ENCODE data around the gene CCNJ. TPM values are rescaled to one million over a fixed set of nuclear protein-coding genes. Genes with fewer than 3 reads are reported as not detected.
"Not testable (repeated sequence)": the region's sequence is repeated elsewhere in the genome, so short reads cannot be mapped to it uniquely, and the experiment has no call there.

CCNJ gene
- total RNA-seq, 2 experiments from 2014 or later, result 4.5 to 5.3 TPM

- POLR2A ChIA-PET, result interaction anchor here (0.9 kb wide), 1 partner anchor 92 kb away, joined by 4 read pairs; the partner anchor contains the start of gene ZNF518A
These were observed 4.7 kb upstream of the CCNJ start for GRCh38 chr10:96038476-96039387.

GRCh38 chr10:96041146-96041545, 2.2 kb upstream of the CCNJ start:
- Mint-ChIP-seq H3K9me3 (ENCODE audit: insufficient read depth) (no peaks in the 10 kb centered on the region), H3K27me3 (ENCODE audit: low read depth) (peaks cover 19% of the 10 kb centered on the region), H3K4me3 (no peak overlapping the region), H3K36me3 (ENCODE audit: low read depth) (peaks cover 10% of the 10 kb centered on the region), H3K27ac (no peak overlapping the region), H3K4me1 (ENCODE audit: low read depth) (peaks cover 27% of the 10 kb centered on the region)
- ATAC-seq (no peak), DNase-seq (no peak)
- CTCF ChIA-PET, result no interaction called here
- POLR2A ChIA-PET, result no interaction called here

More at GRCh38 chr10:96038476-96039387, 4.7 kb upstream of the CCNJ start:
- CTCF ChIA-PET, result no interaction called here
- peaks cover 22% of the 10 kb centered on the region for H3K27me3 Mint-ChIP-seq (ENCODE audit: low read depth)
- H3K27ac Mint-ChIP-seq, result no peak overlapping the region
- no peak for DNase-seq
- H3K36me3 Mint-ChIP-seq (ENCODE audit: low read depth), result peaks cover 5% of the 10 kb centered on the region
- H3K4me3 Mint-ChIP-seq, result no peak overlapping the region
- H3K4me1 Mint-ChIP-seq (ENCODE audit: low read depth), result peaks cover 9% of the 10 kb centered on the region
- ATAC-seq, result no peak
- no peaks in the 10 kb centered on the region for H3K9me3 Mint-ChIP-seq (ENCODE audit: insufficient read depth)

- Mint-ChIP-seq H3K4me1 (ENCODE audit: low read depth) (peaks cover 40% of the 10 kb centered on the region), H3K36me3 (ENCODE audit: low read depth) (peaks cover 33% of the 10 kb centered on the region), H3K9me3 (ENCODE audit: insufficient read depth) (no peaks in the 10 kb centered on the region), H3K4me3 (peak overlapping the region; percentile 91), H3K27me3 (ENCODE audit: low read depth) (no peaks in the 10 kb centered on the region), H3K27ac (peak overlapping the region; percentile 81)
- ATAC-seq (peak; percentile 48), DNase-seq (peak; percentile 55)
- ChIA-PET CTCF (interaction anchor here (1.1 to 2.4 kb wide), 3 partner anchors 9 to 350 kb away, joined by 3 to 5 read pairs (median 5); partner anchors contain the start of gene TCTN3), POLR2A (interaction anchor here (3.9 kb wide), 1 partner anchor 46 kb away, joined by 14 read pairs; no protein-coding TSS in a partner anchor)
These were observed 721 bp downstream of the CCNJ start for GRCh38 chr10:96043893-96044715.

GRCh38 chr10:96044736-96045135, 1.4 kb downstream of the CCNJ start:
- ATAC-seq, result no peak
- Mint-ChIP-seq H3K36me3 (ENCODE audit: low read depth) (peaks cover 37% of the 10 kb centered on the region), H3K27me3 (ENCODE audit: low read depth) (no peaks in the 10 kb centered on the region), H3K4me1 (ENCODE audit: low read depth) (peaks cover 40% of the 10 kb centered on the region), H3K27ac (peak overlapping the region; percentile 81), H3K9me3 (ENCODE audit: insufficient read depth) (no peaks in the 10 kb centered on the region), H3K4me3 (peak overlapping the region; percentile 91)
- no peak for DNase-seq
- POLR2A ChIA-PET, result interaction anchor here (3.9 kb wide), 1 partner anchor 45 kb away, joined by 14 read pairs; no protein-coding TSS in a partner anchor
- CTCF ChIA-PET, result interaction anchor here (1.1 to 1.5 kb wide), 2 partner anchors 9 to 28 kb away, joined by 3 to 5 read pairs; no protein-coding TSS in a partner anchor

GRCh38 chr10:96046546-96046945, 3.2 kb downstream of the CCNJ start:
- POLR2A ChIA-PET, result interaction anchor here (1.0 to 1.3 kb wide), 2 partner anchors 43 to 83 kb away, joined by 4 read pairs; partner anchors contain the start of gene ZNF518A
- CTCF ChIA-PET, result interaction anchor here (1.0 to 1.7 kb wide), 4 partner anchors 12 to 248 kb away, joined by 3 to 7 read pairs (median 5); no protein-coding TSS in a partner anchor
- peaks cover 40% of the 10 kb centered on the region for H3K4me1 Mint-ChIP-seq (ENCODE audit: low read depth)

GRCh38 chr10:96047004-96047649, 3.7 kb downstream of the CCNJ start:
- no peak for DNase-seq
- CTCF ChIA-PET, result interaction anchor here (1.0 to 1.7 kb wide), 4 partner anchors 11 to 247 kb away, joined by 3 to 7 read pairs (median 5); no protein-coding TSS in a partner anchor

More at GRCh38 chr10:96046546-96046945, 3.2 kb downstream of the CCNJ start:
- no peak overlapping the region for H3K4me3 Mint-ChIP-seq
- no peaks in the 10 kb centered on the region for H3K27me3 Mint-ChIP-seq (ENCODE audit: low read depth)
- no peak overlapping the region for H3K27ac Mint-ChIP-seq
- ATAC-seq, result no peak
- H3K36me3 Mint-ChIP-seq (ENCODE audit: low read depth), result peaks cover 47% of the 10 kb centered on the region
- H3K9me3 Mint-ChIP-seq (ENCODE audit: insufficient read depth), result no peaks in the 10 kb centered on the region
- no peak for DNase-seq

GRCh38 chr10:96047925-96048324, 4.5 kb downstream of the CCNJ start:
- POLR2A ChIA-PET; H3K9me3 Mint-ChIP-seq (ENCODE audit: insufficient read depth); H3K27me3 Mint-ChIP-seq (ENCODE audit: low read depth); H3K27ac Mint-ChIP-seq; ATAC-seq; H3K4me3 Mint-ChIP-seq; DNase-seq: not testable (repeated sequence)
- peaks cover 37% of the 10 kb centered on the region for H3K4me1 Mint-ChIP-seq (ENCODE audit: low read depth)
- H3K36me3 Mint-ChIP-seq (ENCODE audit: low read depth), result peaks cover 57% of the 10 kb centered on the region
- CTCF ChIA-PET, result interaction anchor here (1.3 to 1.7 kb wide), 3 partner anchors 10 to 247 kb away, joined by 3 to 7 read pairs (median 4); no protein-coding TSS in a partner anchor

More at GRCh38 chr10:96047004-96047649, 3.7 kb downstream of the CCNJ start:
- Mint-ChIP-seq H3K27me3 (ENCODE audit: low read depth) (no peaks in the 10 kb centered on the region), H3K4me3 (no peak overlapping the region), H3K27ac (no peak overlapping the region), H3K36me3 (ENCODE audit: low read depth) (peaks cover 53% of the 10 kb centered on the region), H3K4me1 (ENCODE audit: low read depth) (peaks cover 45% of the 10 kb centered on the region), H3K9me3 (ENCODE audit: insufficient read depth) (no peaks in the 10 kb centered on the region)
- ATAC-seq, result no peak
- POLR2A ChIA-PET, result interaction anchor here (1.0 to 1.3 kb wide), 2 partner anchors 42 to 83 kb away, joined by 4 read pairs; partner anchors contain the start of gene ZNF518A

GRCh38 chr10:96049340-96049739, 6.0 kb downstream of the CCNJ start:
- Mint-ChIP-seq H3K27me3 (ENCODE audit: low read depth) (no peaks in the 10 kb centered on the region), H3K4me1 (ENCODE audit: low read depth) (peaks cover 40% of the 10 kb centered on the region), H3K36me3 (ENCODE audit: low read depth) (peaks cover 64% of the 10 kb centered on the region), H3K4me3 (no peak overlapping the region), H3K27ac (no peak overlapping the region), H3K9me3 (ENCODE audit: insufficient read depth) (no peaks in the 10 kb centered on the region)
- no peak for ATAC-seq
- no peak for DNase-seq
- POLR2A ChIA-PET, result no interaction called here
- CTCF ChIA-PET, result interaction anchor here (1.2 to 1.3 kb wide), 2 partner anchors 32 to 180 kb away, joined by 3 to 4 read pairs; no protein-coding TSS in a partner anchor

GRCh38 chr10:96053985-96054384, 10.6 kb downstream of the CCNJ start:
- H3K9me3 Mint-ChIP-seq (ENCODE audit: insufficient read depth), result no peaks in the 10 kb centered on the region
- peaks cover 12% of the 10 kb centered on the region for H3K4me1 Mint-ChIP-seq (ENCODE audit: low read depth)
- no peak for DNase-seq
- peaks cover 67% of the 10 kb centered on the region for H3K36me3 Mint-ChIP-seq (ENCODE audit: low read depth)
- ChIA-PET POLR2A (no interaction called here), CTCF (interaction anchor here (1.5 kb wide), 1 partner anchor 10 kb away, joined by 5 read pairs; the partner anchor contains the start of gene CCNJ)
- no peak overlapping the region for H3K4me3 Mint-ChIP-seq
- no peak for ATAC-seq
- H3K27ac Mint-ChIP-seq, result no peak overlapping the region
- no peaks in the 10 kb centered on the region for H3K27me3 Mint-ChIP-seq (ENCODE audit: low read depth)

GRCh38 chr10:96056787-96057186, 13.4 kb downstream of the CCNJ start:
- CTCF ChIA-PET, result interaction anchor here (0.8 kb wide), 1 partner anchor 283 kb away, joined by 3 read pairs; no protein-coding TSS in a partner anchor
- POLR2A ChIA-PET, result no interaction called here
- H3K36me3 Mint-ChIP-seq (ENCODE audit: low read depth), result peaks cover 61% of the 10 kb centered on the region

More at GRCh38 chr10:96056787-96057186, 13.4 kb downstream of the CCNJ start:
- H3K9me3 Mint-ChIP-seq (ENCODE audit: insufficient read depth), result no peaks in the 10 kb centered on the region
- DNase-seq, result no peak
- ATAC-seq, result no peak
- no peak overlapping the region for H3K4me3 Mint-ChIP-seq
- H3K27ac Mint-ChIP-seq, result no peak overlapping the region
- H3K4me1 Mint-ChIP-seq (ENCODE audit: low read depth), result peaks cover 9% of the 10 kb centered on the region
- H3K27me3 Mint-ChIP-seq (ENCODE audit: low read depth), result no peaks in the 10 kb centered on the region

Measured in activated CD8-positive, alpha-beta T cell treated with anti-CD3 and anti-CD28 coated beads, Interleukin-2, amount 10 ng/mL, durations not matched to agents 7 days and 5 days (primary cell).